ENCODE results near the gene TCHH. TPM values are rescaled to one million over a fixed set of nuclear protein-coding genes. Genes with fewer than 3 reads are reported as not detected.

The TCHH gene
- total and polyA plus RNA-seq, 4 donors = 0.05 to 0.33 (median 0.08) TPM

GRCh38 chr1:152110860-152111514 is 4.3 kb downstream of the TCHH start:
- no peak overlapping the region for H3K9ac ChIP-seq (ENCODE audit: low read depth in 1 of 2, low read length in 2 of 2)
- no peak for DNase-seq (ENCODE audit: low spot score)
- H3K4me1 ChIP-seq (ENCODE audit: control insufficient read depth in 4 of 4, insufficient read depth in 4 of 4, low read length in 3 of 4) = peaks cover 4 to 49% (median 37%) of the 10 kb centered on the region in 4 donors
- H3K27ac ChIP-seq (ENCODE audit: low read depth in 1 of 2, low read length in 2 of 2) = no peak overlapping the region
- H3K4me3 ChIP-seq (ENCODE audit: low read depth in 1 of 3, low read length in 3 of 3) = peak overlapping the region; percentile 7 to 37 (median 11)
- H3K9me3 ChIP-seq (ENCODE audit: control insufficient read depth in 4 of 4, low read length in 3 of 4) = no peaks in the 10 kb centered on the region
- peaks cover 0 to 28% (median 16%) of the 10 kb centered on the region in 4 donors for H3K27me3 ChIP-seq (ENCODE audit: control insufficient read depth in 4 of 4, insufficient read depth in 4 of 4, low read length in 3 of 4)
- WGBS = 2% methylated on average over 60 of the region's 60 CpGs
- no peaks in the 10 kb centered on the region for H3K36me3 ChIP-seq (ENCODE audit: control insufficient read depth in 4 of 4, insufficient read depth in 3 of 4, low read depth in 1 of 4, low read length in 3 of 4)
- TF ChIP-seq MAX (IDR thresholded peaks at IDR 0.05) (no peak), CTCF (IDR thresholded peaks at IDR 0.05; ENCODE audit: low read depth, low read length, missing input control) (no peak), HNF4G (IDR thresholded peaks at IDR 0.05) (no peak), SP1 (IDR thresholded peaks at IDR 0.05) (no peak), NR2F2 (IDR thresholded peaks at IDR 0.05) (no peak), ATF3 (IDR thresholded peaks at IDR 0.05) (no peak)

- Histone ChIP-seq H3K4me3 (ENCODE audit: low read depth in 1 of 3, low read length in 3 of 3) (peak overlapping the region in 2 of 3 donors; percentile 7 to 37), H3K36me3 (ENCODE audit: control insufficient read depth in 4 of 4, insufficient read depth in 3 of 4, low read depth in 1 of 4, low read length in 3 of 4) (no peaks in the 10 kb centered on the region), H3K9me3 (ENCODE audit: control insufficient read depth in 4 of 4, low read length in 3 of 4) (no peaks in the 10 kb centered on the region), H3K9ac (ENCODE audit: low read depth in 1 of 2, low read length in 2 of 2) (no peak overlapping the region), H3K27ac (ENCODE audit: low read depth in 1 of 2, low read length in 2 of 2) (no peak overlapping the region), H3K27me3 (ENCODE audit: control insufficient read depth in 4 of 4, insufficient read depth in 4 of 4, low read length in 3 of 4) (peaks cover 0 to 29% (median 16%) of the 10 kb centered on the region in 4 donors), H3K4me1 (ENCODE audit: control insufficient read depth in 4 of 4, insufficient read depth in 4 of 4, low read length in 3 of 4) (peaks cover 4 to 49% (median 37%) of the 10 kb centered on the region in 4 donors)
- TF ChIP-seq HNF4G (IDR thresholded peaks at IDR 0.05) (no peak), YY1 (IDR thresholded peaks at IDR 0.05) (no peak), HNF4A (conservative IDR thresholded peaks at IDR 0.05) (no peak), ATF3 (IDR thresholded peaks at IDR 0.05) (no peak), RAD21 (IDR thresholded peaks at IDR 0.05) (no peak), MAX (IDR thresholded peaks at IDR 0.05) (no peak), JUND (IDR thresholded peaks at IDR 0.05) (no peak), SP1 (IDR thresholded peaks at IDR 0.05) (no peak), GABPA (IDR thresholded peaks at IDR 0.05 in 1 of 2, conservative IDR thresholded peaks at IDR 0.05 in 1 of 2) (no peak), RXRA (IDR thresholded peaks at IDR 0.05) (no peak), EGR1 (IDR thresholded peaks at IDR 0.05; ENCODE audit: low read depth in 2 of 2) (no peak), TAF1 (conservative IDR thresholded peaks at IDR 0.05) (no peak), REST (IDR thresholded peaks at IDR 0.05) (no peak), CTCF (IDR thresholded peaks at IDR 0.05; ENCODE audit: low read depth, low read length, missing input control) (no peak)
- 2% methylated on average over 31 of the region's 31 CpGs for WGBS
- no peak for DNase-seq (ENCODE audit: low spot score)
These were observed 4.8 kb downstream of the TCHH start for GRCh38 chr1:152110365-152110859.

All from liver (tissue), 9 donors.